ENCODE measurements around the gene TSEN2. TPM values are rescaled to one million over a fixed set of nuclear protein-coding genes. Genes with fewer than 3 reads are reported as not detected.
"Not testable (repeated sequence)": the region's sequence is repeated elsewhere in the genome, so short reads cannot be mapped to it uniquely, and the experiment has no call there.

The TSEN2 gene
- total RNA-seq, 1 experiment from 2014 or later = 22.0 TPM

- Histone ChIP-seq H3K27me3 (ENCODE audit: insufficient read depth, low read length) (no peaks in the 10 kb centered on the region), H3T11ph (ENCODE audit: low read length) (no peak overlapping the region), H3K79me2 (ENCODE audit: insufficient read depth, low read length) (no peaks in the 10 kb centered on the region), H4K5ac (ENCODE audit: insufficient read length, low read depth, low read length) (no peak overlapping the region), H4K8ac (replicated peaks; ENCODE audit: insufficient read length, low read depth, low read length) (no peak overlapping the region), H3K56ac (ENCODE audit: insufficient read length, low read depth, low read length) (no peak overlapping the region), H3K4me2 (ENCODE audit: insufficient read depth, insufficient read length, low read length) (no peak overlapping the region), H3K18ac (ENCODE audit: insufficient read length, low read depth, low read length) (no peak overlapping the region), H2BK120ac (ENCODE audit: low read depth, low read length, poor library complexity, severe bottlenecking) (no peak overlapping the region), H3K27ac (ENCODE audit: insufficient read length, low read depth, low read length) (no peak overlapping the region), H2BK12ac (ENCODE audit: insufficient read length, low read depth, low read length) (no peak overlapping the region), H2AFZ (ENCODE audit: low read length) (no peak overlapping the region), H2AK5ac (ENCODE audit: insufficient read length, low read length) (no peak overlapping the region), H2BK20ac (ENCODE audit: low read depth, low read length, poor library complexity, severe bottlenecking) (no peak overlapping the region), H4K91ac (ENCODE audit: insufficient read length, low read depth, low read length) (no peak overlapping the region), H4K20me1 (ENCODE audit: control insufficient read depth, insufficient read depth, insufficient read length) (no peaks in the 10 kb centered on the region), H3K23ac (ENCODE audit: insufficient read length, low read depth, low read length) (no peak overlapping the region), H3K23me2 (ENCODE audit: insufficient read length, low read depth, low read length, poor library complexity, severe bottlenecking) (no peaks in the 10 kb centered on the region), H3K79me1 (ENCODE audit: insufficient read depth, low read depth, low read length, poor library complexity, severe bottlenecking) (no peaks in the 10 kb centered on the region), H3K4me1 (ENCODE audit: insufficient read depth, low read length) (no peaks in the 10 kb centered on the region), H3K14ac (ENCODE audit: insufficient read depth, low read length) (no peak overlapping the region), H2BK5ac (ENCODE audit: insufficient read length, low read length) (no peak overlapping the region), H3K4ac (ENCODE audit: low read depth, low read length) (no peak overlapping the region), H2BK15ac (ENCODE audit: low read depth, low read length) (no peak overlapping the region), H3K9me3 (ENCODE audit: control insufficient read depth, low read depth, low read length) (no peaks in the 10 kb centered on the region), H3K9ac (ENCODE audit: extremely low read depth, insufficient read length, low read length) (no peak overlapping the region)
- WGBS (ENCODE audit: extremely low coverage, insufficient read length, low lambda C conversion rate) = no CpG with 5 or more reads among the region's 8 CpGs
- peak; percentile 68 for DNase-seq
- Mint-ChIP-seq H3K4me3 (no peak overlapping the region), H3K27ac (no peak overlapping the region), H3K9me3 (no peaks in the 10 kb centered on the region), H3K4me1 (peaks cover 22 to 28% of the 10 kb centered on the region in 2 experiments), H3K36me3 (ENCODE audit: insufficient read depth in 1 of 3, low read depth in 3 of 3) (peaks cover 0 to 7% (median 0%) of the 10 kb centered on the region in 3 experiments; a peak in 1 of 7 replicates), H3K27me3 (ENCODE audit: low read depth) (no peaks in the 10 kb centered on the region)
- TF ChIP-seq, protein P1, sequence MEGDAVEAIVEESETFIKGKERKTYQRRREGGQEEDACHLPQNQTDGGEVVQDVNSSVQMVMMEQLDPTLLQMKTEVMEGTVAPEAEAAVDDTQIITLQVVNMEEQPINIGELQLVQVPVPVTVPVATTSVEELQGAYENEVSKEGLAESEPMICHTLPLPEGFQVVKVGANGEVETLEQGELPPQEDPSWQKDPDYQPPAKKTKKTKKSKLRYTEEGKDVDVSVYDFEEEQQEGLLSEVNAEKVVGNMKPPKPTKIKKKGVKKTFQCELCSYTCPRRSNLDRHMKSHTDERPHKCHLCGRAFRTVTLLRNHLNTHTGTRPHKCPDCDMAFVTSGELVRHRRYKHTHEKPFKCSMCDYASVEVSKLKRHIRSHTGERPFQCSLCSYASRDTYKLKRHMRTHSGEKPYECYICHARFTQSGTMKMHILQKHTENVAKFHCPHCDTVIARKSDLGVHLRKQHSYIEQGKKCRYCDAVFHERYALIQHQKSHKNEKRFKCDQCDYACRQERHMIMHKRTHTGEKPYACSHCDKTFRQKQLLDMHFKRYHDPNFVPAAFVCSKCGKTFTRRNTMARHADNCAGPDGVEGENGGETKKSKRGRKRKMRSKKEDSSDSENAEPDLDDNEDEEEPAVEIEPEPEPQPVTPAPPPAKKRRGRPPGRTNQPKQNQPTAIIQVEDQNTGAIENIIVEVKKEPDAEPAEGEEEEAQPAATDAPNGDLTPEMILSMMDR (conservative IDR thresholded peaks at IDR 0.05) = peak; percentile 64
These were observed 57.3 kb downstream of the TSEN2 start for GRCh38 chr3:12541625-12542024.

GRCh38 chr3:12543497-12543896 is 59.2 kb downstream of the TSEN2 start:
- no CpG with 5 or more reads among the region's 12 CpGs for WGBS (ENCODE audit: extremely low coverage, insufficient read length, low lambda C conversion rate)
- DNase-seq; H3K27me3 Mint-ChIP-seq (ENCODE audit: low read depth); H2BK120ac ChIP-seq (ENCODE audit: low read depth, low read length, poor library complexity, severe bottlenecking); H3K27ac ChIP-seq (ENCODE audit: insufficient read length, low read depth, low read length); H3K9ac ChIP-seq (ENCODE audit: extremely low read depth, insufficient read length, low read length); H3K4ac ChIP-seq (ENCODE audit: low read depth, low read length); H3K4me3 Mint-ChIP-seq; H2BK20ac ChIP-seq (ENCODE audit: low read depth, low read length, poor library complexity, severe bottlenecking); H4K20me1 ChIP-seq (ENCODE audit: control insufficient read depth, insufficient read depth, insufficient read length); H3K79me1 ChIP-seq (ENCODE audit: insufficient read depth, low read depth, low read length, poor library complexity, severe bottlenecking); H3K4me2 ChIP-seq (ENCODE audit: insufficient read depth, insufficient read length, low read length); H3K14ac ChIP-seq (ENCODE audit: insufficient read depth, low read length); H4K8ac ChIP-seq (replicated peaks; ENCODE audit: insufficient read length, low read depth, low read length); H3K18ac ChIP-seq (ENCODE audit: insufficient read length, low read depth, low read length); H3K36me3 Mint-ChIP-seq (ENCODE audit: insufficient read depth in 1 of 3, low read depth in 3 of 3); H3K4me1 ChIP-seq (ENCODE audit: insufficient read depth, low read length); H3K79me2 ChIP-seq (ENCODE audit: insufficient read depth, low read length); H2AK5ac ChIP-seq (ENCODE audit: insufficient read length, low read length); H2BK5ac ChIP-seq (ENCODE audit: insufficient read length, low read length); H3K23ac ChIP-seq (ENCODE audit: insufficient read length, low read depth, low read length); H4K91ac ChIP-seq (ENCODE audit: insufficient read length, low read depth, low read length); H3K56ac ChIP-seq (ENCODE audit: insufficient read length, low read depth, low read length); H2AFZ ChIP-seq (ENCODE audit: low read length); H2BK12ac ChIP-seq (ENCODE audit: insufficient read length, low read depth, low read length); H3K27ac Mint-ChIP-seq; H4K5ac ChIP-seq (ENCODE audit: insufficient read length, low read depth, low read length); H3K27me3 ChIP-seq (ENCODE audit: insufficient read depth, low read length); H3K9me3 ChIP-seq (ENCODE audit: control insufficient read depth, low read depth, low read length); H2BK15ac ChIP-seq (ENCODE audit: low read depth, low read length); H3T11ph ChIP-seq (ENCODE audit: low read length); H3K23me2 ChIP-seq (ENCODE audit: insufficient read length, low read depth, low read length, poor library complexity, severe bottlenecking); H3K9me3 Mint-ChIP-seq: not testable (repeated sequence)
- peaks cover 19 to 20% of the 10 kb centered on the region in 2 experiments for H3K4me1 Mint-ChIP-seq

All from H9 (cell line).